ENCODE results near the gene TRIAP1.
"Not testable (repeated sequence)": the region's sequence is repeated elsewhere in the genome, so short reads cannot be mapped to it uniquely, and the experiment has no call there.

The TRIAP1 gene

DNA sequence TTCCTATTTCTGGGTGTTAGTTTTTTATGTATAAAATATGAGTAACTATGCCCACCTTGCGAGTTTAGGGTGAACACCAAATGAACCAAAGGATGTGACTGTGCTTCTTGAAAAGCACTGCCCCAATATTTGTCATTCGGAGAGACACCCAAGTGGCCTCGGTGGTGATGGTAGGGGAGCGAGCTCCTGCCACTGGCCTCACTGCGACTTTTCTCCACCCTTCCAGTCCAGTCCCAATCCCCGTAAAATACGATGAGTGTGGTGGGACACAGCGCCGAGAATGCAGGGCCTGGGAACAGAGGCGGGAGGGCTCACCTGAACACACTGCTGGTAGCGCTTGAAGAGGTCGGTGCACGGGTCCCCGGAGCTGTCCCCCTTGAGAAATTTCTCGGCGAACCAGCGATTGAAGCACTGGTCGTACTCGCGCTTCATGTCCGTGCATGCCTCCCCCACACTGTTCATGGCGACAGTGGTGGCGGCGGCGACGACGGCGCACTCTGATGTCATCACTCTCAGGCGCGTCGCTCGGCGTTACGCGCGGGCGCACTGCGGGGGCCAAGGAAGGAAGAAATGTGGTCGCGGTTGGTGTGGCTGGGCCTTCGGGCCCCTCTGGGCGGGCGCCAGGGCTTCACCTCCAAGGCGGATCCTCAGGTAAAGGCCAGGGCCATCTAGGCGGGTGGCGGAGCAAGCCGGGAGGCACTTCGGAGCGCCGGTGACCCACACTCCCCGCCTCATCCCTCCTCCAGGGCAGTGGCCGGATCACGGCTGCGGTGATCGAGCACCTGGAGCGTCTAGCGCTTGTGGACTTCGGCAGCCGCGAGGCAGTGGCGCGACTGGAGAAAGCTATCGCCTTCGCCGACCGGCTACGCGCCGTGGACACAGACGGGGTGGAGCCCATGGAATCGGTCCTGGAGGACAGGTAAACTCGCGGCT is at the start of gene TRIAP1, which contains the start of gene GATC:
Gene TRIAP1, minus strand, starts transcription at position 474 of the 933 bp plus-strand sequence. Its CDS starts 12 bp downstream, at position 462.
Gene GATC, plus strand, starts transcription at position 534 of the 933 bp plus-strand sequence. Its CDS starts 37 bp downstream, at position 571.
- peak; percentile 89 for DNase-seq
- in situ Hi-C loops (cut with HindIII; ENCODE audit: low pct_ligation_motif_present, low pct_unique_long_range_greater_than_20kb, low sequenced_read_pairs), result loop anchor here (25.0 kb wide), 1 partner anchor 109 kb away; the partner anchor contains the start of gene PLA2G1B

DNA sequence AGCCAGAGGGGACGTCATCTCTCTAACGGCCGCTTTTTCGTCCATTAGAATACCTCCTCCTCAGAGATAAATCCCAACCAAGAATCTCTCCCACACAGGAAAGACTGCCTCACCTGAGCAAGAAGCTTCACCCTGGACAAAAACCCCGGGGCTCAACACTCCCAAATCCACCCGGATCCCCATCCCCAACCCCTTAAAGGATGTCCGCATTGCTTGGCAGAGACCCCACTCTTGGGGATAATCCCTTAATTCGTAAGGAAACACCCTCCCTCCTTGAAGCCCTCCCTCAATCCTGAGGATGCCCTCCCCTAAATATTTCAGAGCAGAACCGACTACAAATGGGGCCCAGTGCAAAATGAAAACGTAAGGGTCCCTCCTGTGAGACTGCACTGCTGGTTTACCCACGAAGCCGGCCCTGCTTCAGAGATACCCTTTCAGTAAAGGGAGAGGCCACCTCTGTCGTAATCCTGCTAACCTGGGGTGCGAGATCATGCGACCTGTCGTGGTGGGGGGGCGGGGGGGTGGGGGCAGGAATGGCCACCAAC is 49.1 kb upstream of the TRIAP1 start:
- DNase-seq, result no peak
- in situ Hi-C loops (cut with HindIII; ENCODE audit: low pct_ligation_motif_present, low pct_unique_long_range_greater_than_20kb, low sequenced_read_pairs), result no loop called here

DNA sequence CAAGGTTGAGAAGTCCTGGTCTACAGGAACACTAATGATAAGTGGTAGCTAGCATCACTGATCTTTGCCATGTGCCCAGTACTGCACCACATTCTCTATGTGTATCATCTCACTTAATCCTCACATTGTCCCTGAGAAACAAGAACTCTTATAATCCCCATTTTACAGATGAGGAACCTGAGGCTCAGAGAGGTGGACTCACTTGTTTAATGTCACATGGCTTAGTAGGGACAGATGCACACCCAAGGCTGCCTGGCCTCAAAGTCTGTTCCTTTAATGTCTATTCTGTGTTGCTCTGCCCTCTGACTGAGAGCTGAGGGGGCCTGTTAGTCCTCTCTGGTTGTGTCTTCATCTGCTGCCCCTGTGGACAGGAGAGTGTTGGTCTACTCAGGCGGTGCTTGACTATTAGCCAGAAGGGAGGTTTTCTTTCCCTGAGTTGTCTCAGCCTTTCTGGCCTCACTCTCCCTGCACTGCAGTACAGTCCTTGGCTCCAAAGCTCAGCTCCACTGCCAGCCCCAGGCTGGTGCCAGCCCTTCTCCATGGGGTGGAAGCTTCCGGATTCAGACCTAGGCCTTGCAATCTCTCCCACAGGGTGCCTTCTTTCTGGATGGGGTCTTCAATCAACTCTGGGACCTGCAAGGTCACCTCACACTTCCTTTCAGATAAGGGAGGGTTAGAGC is 44.8 kb upstream of the TRIAP1 start:
- in situ Hi-C loops (cut with HindIII; ENCODE audit: low pct_ligation_motif_present, low pct_unique_long_range_greater_than_20kb, low sequenced_read_pairs), result no loop called here
- DNase-seq, result no peak

DNA sequence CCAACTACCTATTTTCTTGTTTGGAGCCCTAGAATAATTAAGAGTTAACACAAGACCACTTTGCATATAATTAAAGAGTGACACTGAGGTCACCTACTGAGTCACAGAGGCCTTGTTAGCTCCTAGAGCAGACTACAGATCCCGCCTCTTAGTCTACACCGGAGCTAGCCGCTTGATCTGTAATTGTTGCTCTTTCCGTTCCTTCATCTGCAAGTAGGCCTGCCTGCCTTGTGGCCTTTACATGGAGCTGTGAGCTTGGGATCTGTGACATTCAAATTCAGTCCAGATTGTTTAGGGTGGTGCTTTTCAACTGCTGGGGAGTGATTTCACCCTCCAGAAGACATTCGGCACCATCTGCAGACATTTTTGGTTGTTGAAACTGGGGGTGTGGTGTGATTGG is 44.1 kb upstream of the TRIAP1 start:
- in situ Hi-C loops (cut with HindIII; ENCODE audit: low pct_ligation_motif_present, low pct_unique_long_range_greater_than_20kb, low sequenced_read_pairs), result no loop called here
- DNase-seq, result no peak

DNA sequence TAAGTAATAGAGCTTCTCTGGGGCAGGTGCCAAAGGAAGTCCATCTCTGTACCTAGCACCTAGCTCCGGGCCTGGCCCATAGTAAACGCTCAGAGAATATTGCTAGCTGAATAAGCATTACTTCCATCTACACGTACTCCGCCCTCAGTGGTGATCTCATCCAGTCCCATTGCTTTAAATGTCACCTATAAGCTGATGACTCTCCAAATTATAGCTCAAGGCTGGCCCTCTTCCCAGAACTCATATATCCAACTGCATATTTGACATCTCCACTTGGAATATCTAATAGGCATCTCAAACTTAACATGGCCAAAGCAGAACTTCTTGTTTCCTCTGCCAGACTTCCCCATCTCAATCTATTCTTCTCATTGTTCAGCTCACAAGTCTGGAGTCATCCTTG is 42.8 kb upstream of the TRIAP1 start:
- in situ Hi-C loops (cut with HindIII; ENCODE audit: low pct_ligation_motif_present, low pct_unique_long_range_greater_than_20kb, low sequenced_read_pairs), result no loop called here
- no peak for DNase-seq

DNA sequence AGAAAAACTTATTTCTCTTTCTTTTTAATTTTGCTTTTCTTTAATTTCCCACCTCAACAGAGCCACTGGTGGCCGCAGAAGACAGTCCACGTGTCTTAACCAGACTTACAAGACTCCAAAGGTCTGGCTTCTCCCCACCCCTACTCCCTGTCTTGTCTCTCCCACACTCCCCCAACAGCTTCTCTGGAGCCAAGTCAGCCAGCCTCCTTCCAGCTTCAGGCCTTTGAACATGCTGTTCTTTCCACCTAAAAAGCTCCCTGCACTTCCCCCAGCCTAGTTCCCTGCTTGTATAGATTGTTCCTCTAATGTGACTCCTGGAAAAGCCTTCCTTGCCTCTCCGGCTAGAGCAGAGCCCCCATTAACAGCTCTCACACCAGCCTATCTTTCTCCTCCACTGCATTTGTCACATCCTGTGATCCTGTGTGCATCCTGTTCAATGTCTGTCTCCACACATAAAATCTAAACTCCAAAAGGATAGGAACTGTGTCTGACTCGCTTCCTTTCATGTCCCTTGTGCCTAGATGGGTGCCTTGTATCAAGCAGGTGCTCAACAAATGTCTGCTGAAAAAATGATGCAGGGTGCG is 42.0 kb upstream of the TRIAP1 start:
- in situ Hi-C loops (cut with HindIII; ENCODE audit: low pct_ligation_motif_present, low pct_unique_long_range_greater_than_20kb, low sequenced_read_pairs), result no loop called here

DNA sequence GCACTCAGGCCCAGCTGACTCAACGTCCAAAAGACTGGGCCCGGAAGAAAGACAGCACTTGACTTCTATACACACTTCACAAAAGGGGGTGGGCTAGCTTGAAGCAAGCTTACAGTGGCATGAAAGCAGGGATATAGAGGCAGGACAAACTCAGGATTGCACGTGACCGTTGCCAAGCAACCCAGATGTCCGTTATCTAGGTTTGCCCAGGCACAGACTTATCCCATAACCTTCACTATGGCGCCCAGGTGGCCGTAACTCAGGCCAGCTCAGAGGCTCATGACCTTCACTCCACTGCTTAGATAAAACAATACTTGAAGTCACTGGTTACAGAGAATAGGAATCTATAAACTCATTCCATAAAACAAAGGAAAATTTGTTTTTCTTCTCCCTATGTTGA is 41.4 kb upstream of the TRIAP1 start:
- in situ Hi-C loops (cut with HindIII; ENCODE audit: low pct_ligation_motif_present, low pct_unique_long_range_greater_than_20kb, low sequenced_read_pairs); DNase-seq: not testable (repeated sequence)

More for the DNA sequence above, 42.0 kb upstream of the TRIAP1 start:
- DNase-seq, result no peak

DNA sequence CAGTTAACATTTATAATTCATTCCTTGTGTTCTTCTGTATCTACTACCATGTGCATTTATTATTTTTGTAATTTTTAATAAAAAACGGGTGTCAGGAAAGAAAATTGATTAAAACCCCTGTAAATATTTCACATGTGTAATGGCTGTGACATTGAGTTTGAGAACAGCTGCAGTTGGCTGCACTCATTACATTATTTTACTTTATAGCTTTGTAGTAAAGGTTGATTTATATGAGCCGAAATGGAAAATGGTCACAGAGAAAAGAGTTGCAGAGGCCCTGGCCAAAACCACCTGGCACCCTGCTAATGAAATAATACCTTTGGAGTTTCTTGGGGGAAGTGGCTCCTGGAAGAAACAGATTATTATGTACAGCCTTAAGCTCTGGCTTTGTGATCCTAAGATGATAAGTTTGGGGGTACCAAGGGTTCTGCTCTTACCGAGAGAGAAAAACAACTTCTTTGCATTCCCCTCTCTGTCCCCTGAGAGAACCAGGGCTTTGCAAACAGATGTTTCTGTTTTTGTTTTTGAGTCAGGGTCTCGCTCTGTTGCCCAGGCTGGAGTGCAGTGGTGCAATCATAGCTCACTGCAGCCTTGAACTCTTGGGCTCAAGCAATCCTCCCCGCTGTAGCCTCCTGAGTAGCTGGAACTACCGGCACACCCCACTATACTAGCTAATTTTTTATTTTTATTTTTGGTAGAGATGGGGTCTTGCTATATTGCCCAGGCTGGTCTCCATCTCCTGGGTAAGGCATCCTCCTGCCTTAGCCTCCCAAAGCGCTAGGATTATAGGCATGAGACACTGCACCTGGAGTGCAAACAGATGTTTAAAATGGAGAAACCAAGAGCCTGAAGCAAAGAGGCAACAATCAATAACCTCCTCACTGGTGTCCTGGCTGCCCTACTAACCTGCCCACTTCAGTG is 40.0 kb upstream of the TRIAP1 start:
- in situ Hi-C loops (cut with HindIII; ENCODE audit: low pct_ligation_motif_present, low pct_unique_long_range_greater_than_20kb, low sequenced_read_pairs), result no loop called here
- DNase-seq, result no peak

DNA sequence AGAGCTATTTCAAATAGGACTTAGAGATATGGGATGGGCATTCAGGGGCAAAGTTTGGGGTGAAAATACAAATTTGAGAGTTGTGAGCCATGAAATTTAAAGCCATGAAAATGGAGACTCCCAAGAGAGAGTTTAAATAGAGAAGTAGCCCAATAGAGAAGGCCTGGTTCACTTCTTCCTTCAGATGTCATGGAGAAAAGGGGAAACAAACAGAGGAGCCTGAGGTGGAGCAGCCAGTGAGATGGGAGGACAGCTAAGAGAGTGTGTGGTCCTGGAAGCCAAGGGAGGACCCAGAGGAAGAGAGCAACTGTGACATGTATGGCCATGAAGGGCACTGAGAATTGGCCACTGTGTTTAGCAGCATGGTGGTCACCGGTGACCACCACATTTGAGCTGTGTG is 37.4 kb upstream of the TRIAP1 start:
- no peak for DNase-seq
- in situ Hi-C loops (cut with HindIII; ENCODE audit: low pct_ligation_motif_present, low pct_unique_long_range_greater_than_20kb, low sequenced_read_pairs), result no loop called here

DNA sequence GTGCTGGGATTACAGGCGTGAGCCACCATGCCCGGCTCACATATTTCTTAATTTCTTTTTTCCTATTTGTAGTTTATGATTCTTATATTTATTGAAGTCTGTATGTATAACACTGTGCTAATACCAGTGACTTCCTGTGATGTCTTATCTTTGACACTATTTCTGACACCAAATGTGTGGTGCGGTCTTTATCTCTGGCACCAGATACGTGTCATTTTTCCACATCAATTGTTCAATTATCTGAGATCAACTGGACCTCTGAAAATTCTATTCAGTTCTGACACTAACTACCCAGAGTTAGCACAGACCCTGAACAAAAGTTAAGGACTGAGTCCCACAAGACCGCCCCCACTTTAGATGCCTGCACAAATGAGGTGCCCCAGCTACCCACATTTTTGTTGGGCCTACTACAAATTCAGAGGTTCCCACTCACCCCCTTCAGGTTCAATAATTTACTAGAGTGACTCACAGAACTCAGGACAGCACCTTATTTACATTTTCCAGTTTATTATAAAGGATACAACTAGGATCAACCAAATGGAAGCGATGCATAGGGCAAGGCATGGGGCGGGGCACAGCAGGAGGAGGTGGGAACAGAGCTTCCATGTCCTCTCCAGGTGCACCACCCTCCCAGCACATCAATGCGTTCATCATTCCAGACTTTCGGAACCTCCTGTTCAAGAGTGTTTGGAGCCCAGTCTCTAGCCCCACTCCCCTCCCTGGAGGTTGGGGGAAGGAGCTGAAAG is 35.0 kb upstream of the TRIAP1 start:
- DNase-seq, result no peak
- in situ Hi-C loops (cut with HindIII; ENCODE audit: low pct_ligation_motif_present, low pct_unique_long_range_greater_than_20kb, low sequenced_read_pairs), result no loop called here

DNA sequence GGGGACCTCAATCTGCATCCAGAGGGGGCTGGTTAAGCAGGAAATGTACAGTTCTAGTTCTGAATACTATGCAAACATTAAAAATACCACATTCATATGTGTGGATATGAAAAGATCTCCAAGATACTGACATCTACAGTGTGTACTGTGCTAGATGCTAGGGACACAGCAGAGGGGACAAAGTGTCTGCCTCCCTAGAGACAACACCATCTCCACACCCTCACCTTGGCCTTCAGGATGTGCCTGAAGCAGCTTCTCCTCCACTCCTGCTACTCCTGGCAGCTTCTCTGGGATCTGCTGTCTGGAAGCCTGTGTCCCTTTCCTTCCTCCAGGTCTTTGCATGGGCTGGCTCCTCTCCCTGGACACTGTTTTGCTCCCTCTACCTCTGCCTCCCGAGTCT is 34.0 kb upstream of the TRIAP1 start:
- in situ Hi-C loops (cut with HindIII; ENCODE audit: low pct_ligation_motif_present, low pct_unique_long_range_greater_than_20kb, low sequenced_read_pairs), result no loop called here
- no peak for DNase-seq

DNA sequence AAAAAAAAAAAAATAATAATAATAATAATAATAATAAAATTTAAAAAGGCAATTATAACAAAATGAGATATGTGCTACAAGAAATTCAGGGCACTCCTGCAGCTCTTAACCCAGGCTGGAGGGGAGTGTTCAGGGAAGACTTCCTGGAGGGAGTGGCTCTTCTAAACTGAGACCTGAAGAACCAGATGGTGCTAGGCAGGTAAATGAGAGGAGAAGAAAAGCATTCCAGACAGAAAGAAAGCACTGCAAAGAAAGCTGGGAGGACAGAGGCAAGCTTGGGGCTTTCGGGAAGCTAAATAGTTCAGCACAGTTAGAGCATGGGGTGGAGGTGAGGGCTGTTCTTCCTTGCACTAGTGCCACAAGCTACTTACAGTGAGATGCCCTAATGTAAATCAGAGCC is 33.3 kb upstream of the TRIAP1 start:
- DNase-seq, result no peak
- in situ Hi-C loops (cut with HindIII; ENCODE audit: low pct_ligation_motif_present, low pct_unique_long_range_greater_than_20kb, low sequenced_read_pairs), result no loop called here

DNA sequence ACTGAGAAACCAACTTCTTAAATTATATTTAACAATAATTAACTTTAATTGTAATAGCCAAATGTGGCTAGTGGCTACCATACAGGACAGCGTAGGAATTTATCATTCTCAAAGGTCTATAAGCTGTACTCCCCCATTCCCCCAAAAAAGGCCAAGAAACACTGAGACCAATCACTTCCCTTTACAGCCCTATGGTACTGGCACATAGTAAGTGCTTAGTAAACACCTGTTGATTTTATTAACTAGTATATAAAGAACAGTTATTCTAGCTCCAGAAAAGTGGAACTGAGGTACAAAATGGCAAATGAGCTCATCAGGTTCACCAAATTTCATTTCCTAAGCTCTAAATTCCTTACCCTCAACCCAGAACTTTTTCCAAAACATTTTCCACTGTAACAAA is 29.5 kb upstream of the TRIAP1 start:
- no peak for DNase-seq
- in situ Hi-C loops (cut with HindIII; ENCODE audit: low pct_ligation_motif_present, low pct_unique_long_range_greater_than_20kb, low sequenced_read_pairs), result no loop called here

DNA sequence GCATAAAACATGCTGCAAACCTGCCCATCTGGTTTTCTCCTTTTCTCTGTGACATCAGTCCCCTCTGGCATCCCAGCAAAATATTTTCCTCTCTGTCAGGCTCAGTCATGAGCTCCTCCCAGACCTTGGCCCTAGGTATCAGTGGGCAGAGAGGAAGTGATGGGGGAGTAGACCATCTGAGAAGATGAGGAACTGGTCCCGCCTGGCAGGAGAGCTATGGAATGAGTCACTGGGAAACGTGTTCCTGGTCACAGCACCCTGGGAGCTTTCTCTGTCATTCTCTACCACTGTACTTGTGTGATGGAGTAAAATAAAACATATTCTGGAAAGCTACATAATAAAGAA is 28.4 kb upstream of the TRIAP1 start:
- in situ Hi-C loops (cut with HindIII; ENCODE audit: low pct_ligation_motif_present, low pct_unique_long_range_greater_than_20kb, low sequenced_read_pairs), result no loop called here
- peak; percentile 84 for DNase-seq

DNA sequence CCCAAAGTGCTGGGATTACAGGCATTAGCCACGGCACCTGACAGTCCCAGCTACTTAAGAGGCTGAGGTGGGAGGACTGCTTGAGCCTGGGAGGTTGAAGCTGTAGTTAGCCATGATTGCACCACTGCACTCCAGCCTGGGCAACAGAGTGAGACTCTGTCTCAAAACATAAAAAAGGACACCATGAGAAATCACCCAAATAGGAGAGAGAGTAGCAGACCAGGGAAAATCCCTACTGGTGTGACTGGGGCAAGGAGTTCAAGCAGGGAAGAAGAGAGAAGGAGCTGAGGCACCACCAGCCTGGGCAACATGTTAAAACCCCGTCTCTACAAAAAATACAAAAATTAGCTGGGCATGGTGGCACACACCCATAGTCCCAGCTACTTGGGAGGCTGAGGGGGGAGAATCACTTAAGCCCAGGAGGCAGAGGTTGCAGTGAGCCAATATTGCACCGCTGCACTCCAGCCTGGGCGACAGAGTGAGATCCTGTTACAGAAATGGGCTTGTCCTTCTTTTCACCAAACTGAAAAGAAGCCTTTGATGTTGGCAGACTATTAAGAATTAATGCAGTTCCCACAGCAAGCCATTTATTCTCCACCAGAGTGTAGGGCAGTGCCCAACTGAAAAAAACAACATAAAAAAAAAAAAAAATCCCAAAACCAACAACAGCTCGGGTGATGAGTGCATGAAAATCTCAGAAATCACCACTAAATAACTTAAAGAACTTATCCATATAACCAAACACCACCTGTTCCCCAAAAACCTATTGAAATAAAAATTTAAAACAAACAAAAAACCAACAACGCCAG is 27.8 kb upstream of the TRIAP1 start:
- no peak for DNase-seq
- in situ Hi-C loops (cut with HindIII; ENCODE audit: low pct_ligation_motif_present, low pct_unique_long_range_greater_than_20kb, low sequenced_read_pairs), result no loop called here

DNA sequence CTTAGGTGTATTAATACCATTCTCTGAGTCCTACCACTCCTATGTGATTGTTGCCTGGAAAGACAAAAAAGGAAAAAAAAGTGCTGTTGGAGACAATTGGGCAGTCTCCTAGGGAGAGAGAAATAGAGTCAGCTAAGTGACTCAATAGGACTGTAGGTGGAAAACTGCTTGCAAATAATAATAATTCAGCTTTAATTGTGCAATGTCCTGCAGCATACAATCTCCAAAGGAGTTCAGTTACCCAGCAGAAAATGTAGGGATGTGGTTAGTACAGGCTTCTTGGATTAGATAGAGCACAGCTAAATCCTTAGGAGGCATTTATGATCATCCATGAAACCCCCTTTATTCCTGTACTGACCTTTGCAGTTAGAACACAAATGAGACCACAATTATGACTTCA is 26.3 kb upstream of the TRIAP1 start:
- no peak for DNase-seq
- in situ Hi-C loops (cut with HindIII; ENCODE audit: low pct_ligation_motif_present, low pct_unique_long_range_greater_than_20kb, low sequenced_read_pairs), result no loop called here
